HT-29 (cell line): ENCODE results near the gene NR2F1-AS1. TPM values are rescaled to one million over a fixed set of nuclear protein-coding genes. Genes with fewer than 3 reads are reported as not detected.
A peak's percentile ranks its signal among the peaks of the same experiment; 100 is the strongest.

Source experiments
- DNase-seq: peaks from one replicate; pipeline ENCODE4 v3.0.0-alpha.2; 2015; ENCODE audit warnings: low spot score
- total RNA-seq: library from RNA; depleted of rRNA; stranded (reverse); fragments of >200 nt; shearing (Covaris generic); gene quantifications from 2 replicates; pipeline ENCODE4 v1.2.3, GENCODE V29; 2014

The NR2F1-AS1 gene
- total RNA-seq, 1 experiment from 2014 or later, result 2.8 TPM

DNA sequence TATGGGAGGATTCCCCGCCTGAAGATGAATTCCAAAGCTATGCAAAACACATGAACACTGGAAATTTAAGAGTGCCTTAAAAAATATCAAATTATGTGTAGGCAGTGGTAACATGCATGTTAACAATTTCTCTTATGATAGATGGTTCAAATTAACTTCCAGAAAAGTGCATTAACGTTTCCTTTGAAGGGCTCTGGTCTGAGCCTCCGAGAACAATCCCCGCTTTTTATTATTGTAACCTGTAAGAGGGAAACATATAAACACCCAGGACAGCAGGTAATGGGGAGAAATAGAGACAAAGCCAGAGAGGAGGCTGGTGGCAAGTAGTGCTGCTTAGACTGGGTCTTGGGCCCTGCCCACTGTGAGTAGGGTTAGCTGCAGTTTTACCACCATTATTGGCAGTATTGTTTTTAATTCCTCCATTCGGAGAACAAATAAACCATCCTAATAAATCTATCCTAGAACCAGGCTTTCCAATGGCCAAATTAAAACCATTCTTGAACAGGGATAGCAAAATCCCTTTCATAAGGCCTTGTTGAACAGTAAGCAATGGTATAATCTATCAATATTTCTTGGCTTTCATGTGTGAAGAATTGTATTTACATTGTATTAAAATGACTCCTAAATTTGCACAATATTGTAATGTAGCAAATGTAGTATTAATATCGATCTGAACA lies 8.3 kb upstream of the NR2F1-AS1 start:
- no peak for DNase-seq

DNA sequence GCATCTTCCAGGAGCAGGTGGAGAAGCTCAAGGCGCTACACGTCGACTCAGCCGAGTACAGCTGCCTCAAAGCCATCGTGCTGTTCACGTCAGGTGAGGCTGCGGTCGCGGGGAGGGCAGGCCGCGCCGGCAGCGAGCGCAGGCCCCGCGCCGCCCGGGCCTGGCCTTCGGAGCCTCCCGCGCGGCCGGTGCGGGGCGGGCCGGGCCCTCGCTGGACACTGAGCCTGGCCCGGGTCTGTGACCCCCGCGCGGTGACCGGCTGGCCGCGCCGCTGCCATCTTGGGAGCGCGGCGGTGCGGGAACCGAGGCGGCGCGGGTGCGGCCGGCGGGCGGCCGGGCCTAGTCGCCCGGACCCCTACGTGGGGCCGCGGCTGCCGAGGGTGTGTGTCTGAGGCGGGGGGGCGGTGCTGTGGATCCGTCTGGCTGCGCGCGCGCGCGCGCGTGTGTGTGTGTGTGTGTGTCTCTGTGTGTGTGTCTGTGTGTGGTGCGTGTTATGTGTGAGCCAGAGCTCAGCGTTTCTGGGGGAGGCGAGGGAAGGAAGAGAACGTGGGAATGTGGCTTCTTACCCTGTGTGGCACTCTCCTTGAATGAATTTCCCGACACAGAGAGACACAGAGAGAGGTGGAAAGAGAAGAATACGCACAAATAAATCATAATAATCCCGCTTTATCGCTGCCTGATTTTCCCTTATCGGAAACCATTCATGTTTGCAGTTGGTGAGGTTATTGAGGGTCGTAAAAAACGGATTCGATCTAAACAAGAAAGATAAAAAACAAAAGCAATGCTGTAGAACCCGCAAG lies 7.5 kb upstream of the NR2F1-AS1 start:
- DNase-seq, result no peak

DNA sequence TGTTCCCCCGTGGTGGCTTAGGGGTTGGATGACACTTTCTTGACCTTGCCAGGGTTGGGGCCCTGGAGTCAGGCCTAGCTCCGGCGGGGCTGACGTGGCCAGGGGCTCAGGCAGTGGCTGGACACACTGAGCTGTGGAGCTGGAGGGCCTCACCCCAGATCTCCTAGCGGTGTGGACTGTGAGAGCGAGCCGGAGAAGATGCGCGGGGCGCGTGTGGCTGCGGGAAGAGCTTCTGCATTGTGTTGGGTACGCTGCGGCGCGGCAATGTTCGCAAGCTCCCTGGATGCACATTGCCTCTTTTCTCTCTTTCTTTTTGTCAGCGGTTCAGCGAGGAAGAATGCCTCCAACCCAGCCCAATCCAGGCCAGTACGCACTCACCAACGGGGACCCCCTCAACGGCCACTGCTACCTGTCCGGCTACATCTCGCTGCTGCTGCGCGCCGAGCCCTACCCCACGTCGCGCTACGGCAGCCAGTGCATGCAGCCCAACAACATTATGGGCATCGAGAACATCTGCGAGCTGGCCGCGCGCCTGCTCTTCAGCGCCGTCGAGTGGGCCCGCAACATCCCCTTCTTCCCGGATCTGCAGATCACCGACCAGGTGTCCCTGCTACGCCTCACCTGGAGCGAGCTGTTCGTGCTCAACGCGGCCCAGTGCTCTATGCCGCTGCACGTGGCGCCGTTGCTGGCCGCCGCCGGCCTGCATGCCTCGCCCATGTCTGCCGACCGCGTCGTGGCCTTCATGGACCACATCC lies 6.8 kb upstream of the NR2F1-AS1 start:
- DNase-seq, result no peak

DNA sequence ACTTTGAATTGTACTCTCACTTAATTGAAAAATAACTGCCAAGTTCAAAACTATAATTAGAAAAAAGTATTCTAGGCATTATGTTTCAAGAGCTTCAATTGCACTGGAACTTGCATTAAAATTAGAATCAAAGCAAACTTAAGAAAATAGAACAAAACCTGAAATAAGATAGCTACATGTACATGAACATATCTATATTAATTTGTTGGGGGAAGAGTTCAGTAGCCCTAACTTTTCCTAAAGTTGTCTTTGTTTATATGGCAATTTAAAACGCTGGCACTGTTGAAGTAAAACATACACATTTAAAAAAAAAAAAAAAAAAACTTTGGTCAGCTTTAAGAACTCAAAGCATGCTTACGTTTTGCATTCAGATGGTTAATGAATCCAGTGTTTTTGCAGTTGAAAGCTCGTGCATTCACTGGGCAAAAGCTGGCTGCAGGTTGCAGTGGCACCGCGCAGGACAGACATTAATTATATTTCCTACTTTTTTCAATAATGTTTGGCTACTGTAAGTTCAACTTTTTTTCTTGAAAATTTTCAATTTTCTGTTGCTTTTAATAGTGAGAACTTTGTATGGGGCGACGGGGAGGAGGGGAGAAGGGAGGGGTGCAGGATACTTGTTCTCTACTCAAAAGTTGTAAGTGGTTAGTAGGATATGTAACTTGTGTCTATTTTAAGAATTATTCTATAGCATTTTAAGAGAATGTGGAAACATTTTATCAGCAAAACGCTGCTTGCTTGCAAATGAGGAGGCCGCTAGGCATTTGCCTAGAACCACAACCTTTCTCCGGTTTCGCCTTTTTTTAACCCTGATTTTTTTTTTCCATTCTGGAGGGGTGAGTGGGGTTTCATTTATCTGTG lies 5.9 kb upstream of the NR2F1-AS1 start:
- no peak for DNase-seq

DNA sequence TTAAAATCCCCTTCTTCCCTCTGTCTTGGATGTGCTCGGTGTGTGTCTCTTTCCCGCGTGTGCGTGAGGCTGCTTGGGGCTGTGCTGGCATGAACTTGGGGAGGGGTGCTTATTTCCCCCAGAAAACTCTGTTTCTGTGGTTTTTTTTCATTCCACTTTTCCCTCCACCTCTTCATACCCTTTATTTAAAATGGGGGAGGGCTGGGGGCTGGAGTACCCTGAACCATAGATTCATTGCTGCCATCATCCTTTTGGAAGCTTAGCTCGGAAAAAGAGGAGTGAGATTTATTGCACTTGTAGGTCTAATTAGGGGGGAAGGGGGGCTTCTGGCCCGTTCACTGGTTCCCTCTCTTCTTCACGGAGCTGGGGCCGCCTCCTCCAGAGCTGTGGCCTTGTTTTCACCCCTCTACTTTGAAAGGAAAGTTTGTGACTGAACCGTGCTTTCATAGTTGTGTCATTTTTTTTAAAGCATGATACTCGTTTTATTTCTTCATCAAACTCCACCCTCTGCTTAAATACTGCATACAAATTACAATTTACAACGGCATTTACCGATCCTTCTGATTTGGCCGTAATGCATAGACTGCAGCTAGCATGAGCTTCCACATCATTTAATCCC lies 4.9 kb upstream of the NR2F1-AS1 start:
- no peak for DNase-seq

DNA sequence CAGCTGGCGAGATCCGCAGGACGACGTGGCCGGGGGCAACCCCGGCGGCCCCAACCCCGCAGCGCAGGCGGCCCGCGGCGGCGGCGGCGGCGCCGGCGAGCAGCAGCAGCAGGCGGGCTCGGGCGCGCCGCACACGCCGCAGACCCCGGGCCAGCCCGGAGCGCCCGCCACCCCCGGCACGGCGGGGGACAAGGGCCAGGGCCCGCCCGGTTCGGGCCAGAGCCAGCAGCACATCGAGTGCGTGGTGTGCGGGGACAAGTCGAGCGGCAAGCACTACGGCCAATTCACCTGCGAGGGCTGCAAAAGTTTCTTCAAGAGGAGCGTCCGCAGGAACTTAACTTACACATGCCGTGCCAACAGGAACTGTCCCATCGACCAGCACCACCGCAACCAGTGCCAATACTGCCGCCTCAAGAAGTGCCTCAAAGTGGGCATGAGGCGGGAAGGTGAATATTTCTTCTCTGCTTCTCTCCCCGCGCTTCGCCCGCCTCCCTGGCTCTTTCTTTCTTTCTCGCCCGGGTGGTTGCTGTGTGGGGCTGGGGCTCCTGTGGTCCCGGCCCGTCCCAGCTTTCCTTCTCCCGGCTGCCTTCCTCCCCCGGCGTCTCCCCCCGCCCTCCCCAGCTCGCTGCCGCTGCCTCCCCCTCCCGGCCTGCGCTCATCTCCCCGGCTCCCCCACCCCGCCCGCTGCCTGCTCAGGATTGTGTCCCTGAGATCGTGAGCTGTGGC lies 4.2 kb upstream of the NR2F1-AS1 start:
- DNase-seq, result peak; percentile 69

DNA sequence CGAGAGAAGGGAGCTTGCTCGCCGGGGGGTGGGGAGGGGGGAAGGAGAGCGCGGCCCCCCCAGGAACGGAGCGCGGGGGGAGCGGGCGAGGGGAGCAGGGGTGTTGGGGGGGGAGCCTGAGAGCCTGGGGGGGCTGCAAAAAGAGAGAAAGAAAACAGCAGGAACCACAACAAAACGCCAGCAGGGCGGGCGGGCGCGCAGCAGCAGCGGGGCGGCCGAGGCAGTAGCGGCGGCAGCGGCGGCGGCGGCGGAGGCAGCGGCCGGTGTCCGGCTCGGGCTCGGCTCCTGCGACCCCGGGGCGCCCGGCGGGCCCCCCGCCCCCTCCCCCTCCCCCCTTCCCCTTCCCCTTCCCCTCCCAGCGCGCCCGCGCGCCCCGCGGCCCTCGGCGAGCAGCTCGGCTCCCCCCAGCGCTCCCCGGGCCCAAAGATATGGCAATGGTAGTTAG lies 3.6 kb upstream of the NR2F1-AS1 start:
- no peak for DNase-seq

DNA sequence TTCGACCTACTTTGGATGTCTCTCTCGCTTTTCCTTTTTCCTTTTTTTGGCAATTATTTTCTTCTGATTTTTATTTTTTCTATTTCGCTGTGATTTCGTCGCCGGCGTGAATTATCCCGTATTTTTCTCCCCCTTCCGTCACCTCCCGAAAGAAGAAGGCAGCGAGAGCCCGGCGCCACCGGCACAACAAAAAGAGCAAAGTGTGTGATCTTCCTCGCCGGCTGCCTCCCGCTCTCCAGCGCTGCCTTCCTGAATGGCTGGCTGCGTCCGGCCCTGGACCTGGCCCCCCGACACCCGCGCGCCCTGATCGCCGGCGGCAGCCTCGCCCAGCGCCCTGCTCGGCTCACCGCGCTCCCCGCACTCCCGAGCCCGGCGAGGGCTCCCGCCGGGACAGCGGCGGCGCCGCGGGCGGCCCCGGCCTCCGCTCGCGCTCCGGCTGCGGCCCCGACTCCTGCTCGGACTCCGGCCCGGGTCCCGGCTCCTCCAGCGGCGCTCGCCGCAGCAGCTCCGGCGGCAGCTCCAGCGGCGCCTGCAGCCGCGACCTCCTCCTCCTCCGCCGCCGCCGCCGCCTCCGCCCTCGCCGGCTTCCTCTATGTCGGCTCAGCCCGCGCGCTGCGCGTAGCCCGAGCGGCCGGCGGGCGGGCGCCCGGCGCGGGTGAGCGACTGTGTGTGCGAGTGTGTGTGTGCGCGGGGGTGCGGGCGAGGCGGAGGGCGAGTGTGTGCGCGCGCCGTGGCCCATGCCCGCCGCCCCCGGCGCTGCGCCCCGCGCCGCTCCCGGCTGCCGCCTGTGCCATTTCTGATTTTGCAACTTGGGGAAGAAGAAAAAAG lies 3.0 kb upstream of the NR2F1-AS1 start:
- DNase-seq, result peak; percentile 63

DNA sequence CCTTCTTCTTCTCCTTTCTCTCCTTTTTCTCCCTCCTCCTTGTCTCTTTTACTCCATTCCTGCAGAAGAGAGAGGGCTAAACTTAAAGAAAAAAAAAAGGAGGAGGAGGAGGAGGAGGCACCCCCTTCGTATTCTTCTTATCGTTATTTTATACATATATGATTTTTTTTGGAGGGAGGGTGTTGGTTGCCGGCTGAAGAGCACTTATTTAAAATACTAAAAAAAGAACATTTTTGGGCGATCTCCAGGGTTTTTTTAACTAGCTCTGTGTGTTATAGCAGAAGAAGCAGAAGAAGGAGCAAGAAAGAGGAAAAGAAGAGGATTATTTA lies 2.4 kb upstream of the NR2F1-AS1 start:
- peak; percentile 39 for DNase-seq

DNA sequence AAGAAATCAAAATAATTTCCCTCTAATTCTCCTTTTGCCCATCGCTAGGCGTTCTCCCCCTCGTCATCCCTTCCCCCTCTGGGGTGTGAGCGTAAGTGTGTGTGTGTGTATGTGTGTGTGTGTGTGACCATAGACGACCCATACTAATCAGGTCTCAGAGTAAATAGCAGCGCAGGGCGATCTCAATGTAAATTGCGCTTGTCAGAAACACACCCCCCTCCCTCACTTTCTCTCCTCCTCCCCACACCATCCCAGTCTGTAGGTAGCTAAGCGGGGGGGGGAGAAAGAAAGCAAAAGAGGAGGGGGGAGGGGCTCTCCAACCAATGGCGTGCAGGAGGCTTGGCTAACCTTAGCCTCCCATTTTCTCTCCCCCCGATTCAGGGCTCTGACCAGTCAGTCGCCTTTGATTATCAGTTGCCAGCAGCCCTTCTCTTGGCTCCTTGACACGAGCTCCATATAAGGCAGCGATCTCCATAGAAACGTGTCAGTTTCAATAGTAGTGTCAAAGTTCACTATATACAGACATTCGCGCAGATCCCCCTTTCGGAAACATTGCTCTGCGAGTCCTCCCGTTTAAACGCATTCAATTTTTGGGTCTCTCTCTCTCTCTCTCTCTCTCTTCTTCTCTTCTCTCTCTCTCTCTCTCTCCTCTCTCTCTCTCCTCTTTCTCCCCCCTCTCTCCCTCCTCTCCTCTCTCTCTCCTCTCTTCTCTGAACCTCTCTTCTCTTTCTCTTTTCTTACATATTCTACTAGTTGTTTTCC lies 1.8 kb upstream of the NR2F1-AS1 start, which contains the start of gene NR2F1:
Gene NR2F1 (plus strand): TSS at position 546 of the 762 bp plus-strand sequence. CDS start 1,802 bp downstream, outside the sequence.
- DNase-seq, result peak; percentile 94

DNA sequence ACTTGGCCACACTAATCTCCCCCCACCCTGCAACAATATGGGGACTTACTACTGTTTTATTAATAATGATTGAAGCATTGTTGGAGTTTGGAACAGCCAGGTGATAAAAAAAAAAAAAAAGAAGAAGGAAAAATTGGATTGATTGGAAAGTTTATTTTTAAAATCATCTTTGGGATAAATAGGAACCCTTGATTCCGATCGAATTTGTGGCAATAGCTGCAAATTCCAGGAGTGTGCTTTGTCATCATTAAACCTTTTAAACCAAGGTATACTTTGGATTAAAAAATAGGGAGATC lies 1.1 kb upstream of the NR2F1-AS1 start:
- peak; percentile 41 for DNase-seq

DNA sequence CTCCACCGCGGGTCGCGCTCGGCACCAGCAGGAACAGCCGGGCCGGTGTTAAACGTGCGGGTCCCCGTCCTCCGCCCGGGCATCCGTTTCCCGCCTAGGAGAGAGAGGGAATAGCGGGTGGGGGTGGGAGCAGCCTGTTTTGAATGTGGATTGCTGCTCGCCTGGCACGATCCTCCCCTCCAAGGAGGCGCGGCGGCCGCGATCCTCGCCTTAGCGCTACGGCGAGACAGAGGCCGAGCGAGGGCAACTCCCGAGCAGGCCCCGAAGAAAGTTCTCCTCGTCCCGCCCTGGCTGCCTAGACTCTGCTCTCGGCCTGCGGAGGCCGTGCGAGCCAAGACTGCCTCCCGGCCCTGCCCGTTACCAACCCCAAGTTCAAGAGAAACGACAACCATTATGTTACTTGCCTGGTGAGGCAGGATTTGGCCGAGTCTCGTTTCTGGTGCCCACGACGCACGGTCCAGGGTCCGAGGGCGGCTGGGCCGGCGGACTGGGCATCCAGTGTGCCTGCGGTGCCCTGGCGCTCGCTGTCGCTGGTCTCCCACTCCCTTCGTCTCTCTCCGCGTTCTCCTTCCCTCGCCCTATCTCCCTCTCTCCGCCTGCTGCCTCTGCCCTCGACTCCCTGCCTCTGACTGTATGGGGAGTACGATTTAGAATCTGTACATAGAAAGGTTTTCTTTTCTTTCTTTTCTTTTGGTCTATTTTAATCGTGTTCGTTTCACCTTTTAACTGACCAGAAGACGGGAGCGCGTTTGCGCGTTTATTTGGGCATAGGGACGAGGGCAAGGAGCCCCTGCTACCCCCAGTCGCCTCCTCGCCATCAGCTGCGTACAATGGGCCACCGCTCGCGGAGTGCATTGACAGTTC lies 724 bp downstream of the NR2F1-AS1 start:
- peak; percentile 59 for DNase-seq

DNA sequence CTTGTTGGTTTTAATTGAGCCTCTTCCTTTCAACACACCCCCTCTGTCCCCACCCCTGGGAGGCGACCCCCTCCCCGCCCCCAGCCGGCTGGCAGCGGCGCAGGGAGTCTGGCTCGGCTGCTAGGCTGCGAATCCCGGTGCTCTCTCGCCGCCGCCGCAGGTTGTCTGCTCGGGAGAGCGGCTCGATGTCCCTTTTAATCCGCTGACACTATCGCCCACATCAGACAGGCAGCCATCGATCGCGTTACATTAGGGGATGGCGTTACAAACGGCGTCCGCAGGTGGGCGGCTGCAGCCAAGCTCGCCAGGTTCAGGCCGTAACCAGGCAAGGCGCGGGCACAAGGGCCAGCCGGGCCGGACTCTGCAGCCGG lies 1.3 kb downstream of the NR2F1-AS1 start:
- DNase-seq, result no peak

DNA sequence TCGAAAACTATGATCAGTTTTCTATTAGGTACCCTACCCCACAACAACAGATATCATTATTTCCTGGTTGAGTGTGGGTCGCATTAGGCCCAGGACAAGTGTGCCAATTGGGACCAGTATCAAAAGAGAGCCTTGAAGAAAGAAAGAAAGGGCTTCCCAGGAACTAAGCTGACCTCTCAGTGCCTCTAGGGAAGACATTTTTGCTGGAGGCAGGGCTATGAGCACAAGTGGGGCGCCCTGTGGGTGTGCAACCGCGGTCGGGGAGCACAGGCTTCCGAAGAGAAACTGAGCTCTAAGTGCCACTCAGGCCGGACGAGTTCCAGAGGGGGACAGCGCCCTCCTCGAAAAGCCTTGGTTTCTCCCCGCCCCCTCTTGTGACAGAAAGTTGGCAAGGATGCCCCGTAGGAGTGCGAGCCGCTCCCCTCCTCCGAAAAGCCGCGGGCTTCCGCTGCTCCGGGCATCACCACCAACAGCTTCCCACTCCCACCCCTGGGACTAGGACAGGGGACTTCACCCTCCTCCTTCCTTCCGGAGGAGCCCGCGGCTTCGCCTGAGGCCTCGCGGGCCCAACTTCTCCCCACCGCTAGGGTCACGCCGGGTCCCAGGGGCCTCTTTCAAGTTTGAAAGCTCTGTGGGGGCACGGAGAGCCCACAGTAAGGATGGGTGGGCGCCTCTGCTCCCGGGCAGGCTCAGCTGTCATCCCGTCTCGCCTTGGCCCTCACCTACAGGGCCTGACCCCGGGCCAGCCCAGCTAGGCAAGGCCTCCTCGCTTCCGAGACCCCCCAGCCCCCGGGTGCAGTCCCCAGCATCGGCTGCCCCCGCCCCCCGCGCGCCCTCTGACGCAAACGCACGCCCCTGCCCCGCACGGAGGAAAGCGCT lies 2.0 kb downstream of the NR2F1-AS1 start:
- DNase-seq, result no peak

DNA sequence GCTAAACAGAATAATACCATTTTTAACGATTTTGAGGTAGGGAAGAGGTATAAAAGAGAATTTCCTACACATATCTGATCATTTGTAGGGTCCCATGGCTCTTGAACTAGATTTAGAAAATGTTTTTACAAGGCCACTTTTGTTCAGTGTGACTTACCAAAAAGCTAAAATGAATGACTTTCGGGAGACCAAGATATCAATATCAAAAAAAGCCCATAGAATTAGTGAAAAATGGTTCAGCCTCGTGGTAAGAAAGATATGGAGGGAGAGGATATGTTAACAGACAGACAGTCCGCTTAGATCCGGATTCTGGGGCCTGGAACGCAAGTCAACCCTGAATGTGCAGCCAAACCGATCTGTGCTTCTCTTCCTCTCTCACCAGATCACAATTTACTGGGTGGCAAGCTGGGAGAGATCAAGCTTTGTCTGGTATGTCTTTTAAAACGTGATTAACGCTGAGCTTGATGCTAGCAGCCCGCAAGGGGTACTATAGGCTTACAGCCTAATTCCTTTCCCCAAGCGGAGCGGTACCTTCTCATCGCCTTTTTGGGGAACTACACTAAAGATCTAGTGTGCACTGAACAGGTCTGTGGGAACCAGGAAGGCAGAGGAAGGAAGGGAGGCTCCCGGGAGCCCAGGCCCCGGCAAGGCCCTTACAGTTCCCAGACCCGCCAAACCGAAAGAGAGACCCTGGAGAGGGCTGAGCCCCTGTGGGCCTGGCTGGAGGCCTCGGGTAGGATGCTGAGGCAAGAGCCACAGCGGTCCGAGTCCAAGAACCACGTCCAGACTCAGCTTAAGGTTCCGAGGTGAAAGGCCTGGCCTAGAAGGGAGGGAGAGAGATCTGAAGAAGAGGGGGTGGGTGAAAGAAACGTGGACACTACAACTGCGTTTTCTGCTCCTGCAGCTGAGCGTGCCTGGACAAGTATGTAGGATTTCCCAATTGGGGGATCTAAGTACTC lies 2.9 kb downstream of the NR2F1-AS1 start:
- no peak for DNase-seq
